HFFc6 (cell line): ENCODE measurements around the gene MRGPRD. TPM values are rescaled to one million over a fixed set of nuclear protein-coding genes. Genes with fewer than 3 reads are reported as not detected.

ENCODE experiments used
- DNase-seq: peaks from one replicate; pipeline ENCODE4 v3.0.0-alpha.2; 2018
- H3K27ac Mint-ChIP-seq: 2 replicates; pipeline ENCODE4 v1.8.0; 2020; ENCODE audit warnings: mild to moderate bottlenecking, mixed read lengths
- H3K27me3 Mint-ChIP-seq: 2 replicates; pipeline ENCODE4 v1.8.0; 2021; ENCODE audit warnings: mild to moderate bottlenecking, moderate library complexity, mixed read lengths; ENCODE audit not compliant: insufficient read depth
- H3K36me3 Mint-ChIP-seq: 2 replicates; pipeline ENCODE4 v1.8.0; 2021; ENCODE audit warnings: low read depth, mixed read lengths
- H3K4me1 Mint-ChIP-seq: 2 replicates; pipeline ENCODE4 v1.8.0; 2020; ENCODE audit warnings: low read depth, mixed read lengths
- H3K4me3 Mint-ChIP-seq: 2 replicates; pipeline ENCODE4 v1.8.0; 2020; ENCODE audit warnings: mild to moderate bottlenecking, moderate library complexity, mixed read lengths
- H3K9me3 Mint-ChIP-seq: 2 replicates; pipeline ENCODE4 v1.8.0; 2020; ENCODE audit warnings: mild to moderate bottlenecking, mixed read lengths
- CTCF ChIP-seq: fragments of 200-600 bp; sonication (generic); IDR thresholded peaks from 2 replicates; pipeline ENCODE4 v1.5.0; 2021; ENCODE audit warnings: antibody characterized with exemption, mild to moderate bottlenecking
- total RNA-seq, 6 experiments: library from RNA; stranded (reverse); fragmentation: NEBNext Ultra II Directional; extraction: Animal tissue kit (Norgen Biotek cat#: 25700); gene quantifications; 2 replicates in 1 of 6; 3 replicates in 5 of 6; pipeline ENCODE4 v1.2.3, GENCODE V29; 2021

Gene MRGPRD
- total RNA-seq, 6 experiments from 2014 or later: not detected

GRCh38 chr11:68938816-68939582 lies 41.8 kb downstream of the MRGPRD start:
- no peaks in the 10 kb centered on the region; the same call in 1 of the 2 replicates for H3K36me3 Mint-ChIP-seq
- TF ChIP-seq CTCF: no peak
- no peaks in the 10 kb centered on the region for H3K9me3 Mint-ChIP-seq
- H3K27me3 Mint-ChIP-seq: no peaks in the 10 kb centered on the region
- H3K4me3 Mint-ChIP-seq: no peak overlapping the region
- H3K27ac Mint-ChIP-seq: no peak overlapping the region
- DNase-seq: no peak
- no peaks in the 10 kb centered on the region for H3K4me1 Mint-ChIP-seq

GRCh38 chr11:68938088-68938487 lies 42.7 kb downstream of the MRGPRD start:
- no peak for DNase-seq
- no peaks in the 10 kb centered on the region; the same call in 1 of the 2 replicates for H3K36me3 Mint-ChIP-seq
- H3K27ac Mint-ChIP-seq: no peak overlapping the region
- no peaks in the 10 kb centered on the region for H3K4me1 Mint-ChIP-seq
- H3K4me3 Mint-ChIP-seq: no peak overlapping the region
- H3K9me3 Mint-ChIP-seq: no peaks in the 10 kb centered on the region
- no peak for TF ChIP-seq CTCF
- no peaks in the 10 kb centered on the region for H3K27me3 Mint-ChIP-seq

GRCh38 chr11:68936676-68937620 lies 43.8 kb downstream of the MRGPRD start:
- Mint-ChIP-seq H3K4me1 (no peaks in the 10 kb centered on the region), H3K27me3 (no peaks in the 10 kb centered on the region), H3K9me3 (no peaks in the 10 kb centered on the region), H3K27ac (no peak overlapping the region), H3K4me3 (no peak overlapping the region), H3K36me3 (peaks cover 3% of the 10 kb centered on the region)
- TF ChIP-seq CTCF: no peak
- DNase-seq: no peak

- Mint-ChIP-seq H3K4me1 (no peaks in the 10 kb centered on the region), H3K27ac (no peak overlapping the region), H3K36me3 (peaks cover 7% of the 10 kb centered on the region), H3K4me3 (no peak overlapping the region), H3K27me3 (no peaks in the 10 kb centered on the region), H3K9me3 (no peaks in the 10 kb centered on the region)
- no peak for DNase-seq
- TF ChIP-seq CTCF: no peak
Observed at GRCh38 chr11:68936358-68936636, 44.5 kb downstream of the MRGPRD start.

- Mint-ChIP-seq H3K9me3 (no peaks in the 10 kb centered on the region), H3K27me3 (no peaks in the 10 kb centered on the region), H3K36me3 (peaks cover 7% of the 10 kb centered on the region), H3K4me3 (no peak overlapping the region), H3K27ac (no peak overlapping the region), H3K4me1 (no peaks in the 10 kb centered on the region)
- DNase-seq: no peak
- no peak for TF ChIP-seq CTCF
Observed at GRCh38 chr11:68935516-68936357, 45.0 kb downstream of the MRGPRD start.
